GM23338 (cell line): ENCODE results near the gene INPP4B. TPM values are rescaled to one million over a fixed set of nuclear protein-coding genes. Genes with fewer than 3 reads are reported as not detected.

Source experiments
- ATAC-seq: fragments of 200-7000 bp; cut with Tn5 transposase; 3 replicates; pipeline ENCODE4 v1.9.1; 2020
- DNase-seq: peaks from one replicate; pipeline ENCODE4 v3.0.0-alpha.2; 2015; ENCODE audit warnings: low spot score
- H2AFZ ChIP-seq: fragments of 200-600 bp; sonication (generic); 2 replicates; pipeline ENCODE4 v1.8.0; 2016; ENCODE audit warnings: antibody characterized with exemption, mild to moderate bottlenecking, moderate library complexity
- H3F3A ChIP-seq: fragments of 200-600 bp; sonication (generic); replicated peaks from 2 replicates; pipeline ENCODE4 v1.8.0; 2017; ENCODE audit warnings: antibody characterized with exemption, mixed run types, low read depth
- H3K27ac ChIP-seq: fragments of 200-600 bp; sonication (generic); 2 replicates; pipeline ENCODE4 v1.6.1; 2016; ENCODE audit warnings: low read depth
- H3K27me3 ChIP-seq: fragments of 200-600 bp; sonication (generic); 2 replicates; pipeline ENCODE4 v1.8.0; 2016; ENCODE audit warnings: mild to moderate bottlenecking, mixed run types, moderate library complexity; ENCODE audit not compliant: insufficient read depth
- H3K36me3 ChIP-seq: fragments of 200-600 bp; sonication (generic); 2 replicates; pipeline ENCODE4 v1.8.0; 2016; ENCODE audit warnings: mild to moderate bottlenecking; ENCODE audit not compliant: insufficient read depth
- H3K4me1 ChIP-seq: fragments of 200-600 bp; sonication (generic); 2 replicates; pipeline ENCODE4 v1.8.0; 2016; ENCODE audit warnings: mild to moderate bottlenecking, moderate library complexity; ENCODE audit not compliant: insufficient read depth
- H3K4me2 ChIP-seq: fragments of 200-600 bp; sonication (generic); 2 replicates; pipeline ENCODE4 v1.7.1; 2017; ENCODE audit warnings: mixed run types
- H3K4me3 ChIP-seq: fragments of 200-600 bp; sonication (generic); 2 replicates; pipeline ENCODE4 v1.6.1; 2016; ENCODE audit warnings: mixed run types
- H3K79me2 ChIP-seq: fragments of 200-600 bp; sonication (generic); replicated peaks from 2 replicates; pipeline ENCODE4 v1.8.0; 2017; ENCODE audit warnings: mild to moderate bottlenecking; ENCODE audit not compliant: insufficient read depth
- H3K9me2 ChIP-seq: fragments of 200-600 bp; sonication (generic); 2 replicates; pipeline ENCODE4 v1.8.0; 2017; ENCODE audit not compliant: insufficient read depth
- H4K20me1 ChIP-seq: fragments of 200-600 bp; sonication (generic); replicated peaks from 2 replicates; pipeline ENCODE4 v1.8.0; 2017; ENCODE audit warnings: mild to moderate bottlenecking; ENCODE audit not compliant: insufficient read depth
- H3K27ac Mint-ChIP-seq: 2 replicates; pipeline ENCODE4 v1.8.0; 2020; ENCODE audit warnings: inconsistent platforms, mild to moderate bottlenecking, moderate library complexity, mixed read lengths
- H3K27me3 Mint-ChIP-seq: 3 replicates; pipeline ENCODE4 v1.8.0; 2022; ENCODE audit warnings: low read depth, mild to moderate bottlenecking, moderate library complexity, mixed read lengths, inconsistent platforms; ENCODE audit not compliant: insufficient read depth, poor library complexity
- H3K36me3 Mint-ChIP-seq: 3 replicates; pipeline ENCODE4 v1.8.0; 2021; ENCODE audit warnings: low read depth, mild to moderate bottlenecking, inconsistent platforms, moderate library complexity, mixed read lengths
- H3K4me1 Mint-ChIP-seq: 3 replicates; pipeline ENCODE4 v1.8.0; 2020; ENCODE audit warnings: mild to moderate bottlenecking, inconsistent platforms, mixed read lengths
- H3K4me3 Mint-ChIP-seq: 3 replicates; pipeline ENCODE4 v1.8.0; 2021; ENCODE audit warnings: moderate library complexity, mild to moderate bottlenecking, inconsistent platforms, mixed read lengths
- H3K9me3 Mint-ChIP-seq: 3 replicates; pipeline ENCODE4 v1.8.0; 2020; ENCODE audit warnings: moderate library complexity, mild to moderate bottlenecking, inconsistent platforms, mixed read lengths
- CREB1 ChIP-seq: fragments of 250-450 bp; sonication (Bioruptor Pico); IDR thresholded peaks from 2 replicates; pipeline ENCODE4 v1.5.0; 2020; ENCODE audit warnings: low read depth, mild to moderate bottlenecking, moderate library complexity
- EZH2 ChIP-seq: fragments of 200-600 bp; sonication (generic); IDR thresholded peaks from one replicate; pipeline ENCODE4 v1.8.0; 2017; ENCODE audit warnings: antibody characterized with exemption, mild to moderate bottlenecking, low read depth; ENCODE audit not compliant: unreplicated experiment
- EZH2phosphoT487 ChIP-seq: fragments of 200-600 bp; sonication (generic); IDR thresholded peaks from one replicate; pipeline ENCODE4 v1.8.1; 2018; ENCODE audit warnings: antibody characterized with exemption; ENCODE audit not compliant: unreplicated experiment
- JUNB ChIP-seq: IDR thresholded peaks from one replicate; pipeline ENCODE4 v1.6.1; 2016; ENCODE audit warnings: antibody characterized with exemption; ENCODE audit not compliant: unreplicated experiment
- NANOG ChIP-seq: IDR thresholded peaks from 2 replicates; pipeline ENCODE4 v1.6.1; 2016; ENCODE audit warnings: antibody characterized with exemption, borderline replicate concordance
- POLR2AphosphoS5 ChIP-seq: IDR thresholded peaks from 2 replicates; pipeline ENCODE4 v1.6.1; 2016; ENCODE audit warnings: antibody characterized with exemption, low read depth
- STAT1 ChIP-seq: IDR thresholded peaks from one replicate; pipeline ENCODE4 v1.6.1; 2016; ENCODE audit warnings: antibody characterized with exemption; ENCODE audit not compliant: unreplicated experiment
- ZNF114 ChIP-seq: fragments of 250-450 bp; sonication (Bioruptor Pico); IDR thresholded peaks from 2 replicates; pipeline ENCODE4 v1.5.0; 2020; ENCODE audit warnings: mild to moderate bottlenecking, moderate library complexity
- ZNF331 ChIP-seq: fragments of 250-450 bp; sonication (Bioruptor Pico); IDR thresholded peaks from 2 replicates; pipeline ENCODE4 v1.5.0; 2020; ENCODE audit warnings: low read depth, mild to moderate bottlenecking, moderate library complexity
- polyA plus RNA-seq: library from polyadenylated mRNA; unstranded; fragments of >200 nt; fragmentation: Nextera tagmentation; extraction: Ambion mirVana; gene quantifications from 2 replicates; pipeline ENCODE4 v1.2.1, GENCODE V29; 2016
- total RNA-seq: library from RNA; depleted of rRNA; stranded (reverse); fragments of >200 nt; shearing (Covaris generic); gene quantifications from 2 replicates; pipeline ENCODE4 v1.2.3, GENCODE V29; 2014
- TF ChIP-seq, protein P1 (sequence below): IDR thresholded peaks from one replicate; pipeline ENCODE4 v1.6.1; 2018; ENCODE audit warnings: antibody characterized with exemption; ENCODE audit not compliant: unreplicated experiment
- TF ChIP-seq, protein P2 (sequence below), 2 experiments: fragments of 200-600 bp in 1 of 2; sonication (generic) in 1 of 2; conservative IDR thresholded peaks; 2 replicates each; pipeline versions ENCODE4 v1.5.1 to v1.6.1; 2016 to 2017; ENCODE audit warnings: antibody characterized with exemption in 2 of 2, low read depth in 2 of 2, mild to moderate bottlenecking in 2 of 2, moderate library complexity in 1 of 2
- TF ChIP-seq, protein P3 (sequence below): IDR thresholded peaks from 2 replicates; pipeline ENCODE4 v1.6.1; 2016; ENCODE audit warnings: antibody characterized with exemption
- TF ChIP-seq, protein P4 (sequence below): fragments of 250-450 bp; sonication (Bioruptor Pico); IDR thresholded peaks from 2 replicates; pipeline ENCODE4 v1.5.0; 2020; ENCODE audit warnings: mild to moderate bottlenecking, moderate library complexity

Gene INPP4B
- total and polyA plus RNA-seq, 2 experiments from 2014 or later: 0.11 to 0.14 TPM

DNA sequence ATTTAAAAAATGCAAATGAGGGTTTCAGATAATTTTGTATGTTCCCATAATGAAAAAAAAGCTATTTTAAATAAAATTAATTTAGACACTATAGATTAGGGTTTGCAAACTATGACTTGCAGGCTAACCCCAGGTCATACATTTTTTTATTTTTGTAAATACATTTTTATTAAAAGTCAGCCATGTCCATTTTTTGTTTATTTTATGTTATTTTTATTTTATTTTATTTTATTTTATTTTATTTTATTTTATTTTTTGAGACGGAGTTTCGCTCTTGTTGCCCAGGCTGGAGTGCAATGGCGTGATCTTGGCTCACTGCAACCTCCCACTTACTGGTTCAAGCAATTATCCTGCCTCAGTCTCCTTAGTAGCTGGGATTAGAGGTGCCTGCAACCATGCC lies 749.1 kb downstream of the INPP4B start:
- Histone ChIP-seq H4K20me1 (no peaks in the 10 kb centered on the region), H3K36me3 (no peaks in the 10 kb centered on the region), H3K4me1 (no peaks in the 10 kb centered on the region), H3K4me3 (no peak overlapping the region), H3F3A (no peaks in the 10 kb centered on the region), H3K79me2 (no peaks in the 10 kb centered on the region), H3K4me2 (no peak overlapping the region), H3K27me3 (no peaks in the 10 kb centered on the region), H2AFZ (no peak overlapping the region), H3K27ac (no peak overlapping the region), H3K9me2 (no peaks in the 10 kb centered on the region)
- Mint-ChIP-seq H3K4me1 (no peaks in the 10 kb centered on the region), H3K27ac (no peak overlapping the region), H3K9me3 (no peaks in the 10 kb centered on the region), H3K27me3 (no peaks in the 10 kb centered on the region), H3K36me3 (no peaks in the 10 kb centered on the region), H3K4me3 (no peak overlapping the region)
- ATAC-seq (no peak), DNase-seq (no peak)
- TF ChIP-seq, protein P1, sequence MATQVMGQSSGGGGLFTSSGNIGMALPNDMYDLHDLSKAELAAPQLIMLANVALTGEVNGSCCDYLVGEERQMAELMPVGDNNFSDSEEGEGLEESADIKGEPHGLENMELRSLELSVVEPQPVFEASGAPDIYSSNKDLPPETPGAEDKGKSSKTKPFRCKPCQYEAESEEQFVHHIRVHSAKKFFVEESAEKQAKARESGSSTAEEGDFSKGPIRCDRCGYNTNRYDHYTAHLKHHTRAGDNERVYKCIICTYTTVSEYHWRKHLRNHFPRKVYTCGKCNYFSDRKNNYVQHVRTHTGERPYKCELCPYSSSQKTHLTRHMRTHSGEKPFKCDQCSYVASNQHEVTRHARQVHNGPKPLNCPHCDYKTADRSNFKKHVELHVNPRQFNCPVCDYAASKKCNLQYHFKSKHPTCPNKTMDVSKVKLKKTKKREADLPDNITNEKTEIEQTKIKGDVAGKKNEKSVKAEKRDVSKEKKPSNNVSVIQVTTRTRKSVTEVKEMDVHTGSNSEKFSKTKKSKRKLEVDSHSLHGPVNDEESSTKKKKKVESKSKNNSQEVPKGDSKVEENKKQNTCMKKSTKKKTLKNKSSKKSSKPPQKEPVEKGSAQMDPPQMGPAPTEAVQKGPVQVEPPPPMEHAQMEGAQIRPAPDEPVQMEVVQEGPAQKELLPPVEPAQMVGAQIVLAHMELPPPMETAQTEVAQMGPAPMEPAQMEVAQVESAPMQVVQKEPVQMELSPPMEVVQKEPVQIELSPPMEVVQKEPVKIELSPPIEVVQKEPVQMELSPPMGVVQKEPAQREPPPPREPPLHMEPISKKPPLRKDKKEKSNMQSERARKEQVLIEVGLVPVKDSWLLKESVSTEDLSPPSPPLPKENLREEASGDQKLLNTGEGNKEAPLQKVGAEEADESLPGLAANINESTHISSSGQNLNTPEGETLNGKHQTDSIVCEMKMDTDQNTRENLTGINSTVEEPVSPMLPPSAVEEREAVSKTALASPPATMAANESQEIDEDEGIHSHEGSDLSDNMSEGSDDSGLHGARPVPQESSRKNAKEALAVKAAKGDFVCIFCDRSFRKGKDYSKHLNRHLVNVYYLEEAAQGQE: no peak
- TF ChIP-seq STAT1: no peak
- TF ChIP-seq, protein P2, sequence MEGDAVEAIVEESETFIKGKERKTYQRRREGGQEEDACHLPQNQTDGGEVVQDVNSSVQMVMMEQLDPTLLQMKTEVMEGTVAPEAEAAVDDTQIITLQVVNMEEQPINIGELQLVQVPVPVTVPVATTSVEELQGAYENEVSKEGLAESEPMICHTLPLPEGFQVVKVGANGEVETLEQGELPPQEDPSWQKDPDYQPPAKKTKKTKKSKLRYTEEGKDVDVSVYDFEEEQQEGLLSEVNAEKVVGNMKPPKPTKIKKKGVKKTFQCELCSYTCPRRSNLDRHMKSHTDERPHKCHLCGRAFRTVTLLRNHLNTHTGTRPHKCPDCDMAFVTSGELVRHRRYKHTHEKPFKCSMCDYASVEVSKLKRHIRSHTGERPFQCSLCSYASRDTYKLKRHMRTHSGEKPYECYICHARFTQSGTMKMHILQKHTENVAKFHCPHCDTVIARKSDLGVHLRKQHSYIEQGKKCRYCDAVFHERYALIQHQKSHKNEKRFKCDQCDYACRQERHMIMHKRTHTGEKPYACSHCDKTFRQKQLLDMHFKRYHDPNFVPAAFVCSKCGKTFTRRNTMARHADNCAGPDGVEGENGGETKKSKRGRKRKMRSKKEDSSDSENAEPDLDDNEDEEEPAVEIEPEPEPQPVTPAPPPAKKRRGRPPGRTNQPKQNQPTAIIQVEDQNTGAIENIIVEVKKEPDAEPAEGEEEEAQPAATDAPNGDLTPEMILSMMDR (conservative IDR thresholded peaks at IDR 0.05; ENCODE audit: low read depth in 2 of 2): no peak
- TF ChIP-seq, protein P3, sequence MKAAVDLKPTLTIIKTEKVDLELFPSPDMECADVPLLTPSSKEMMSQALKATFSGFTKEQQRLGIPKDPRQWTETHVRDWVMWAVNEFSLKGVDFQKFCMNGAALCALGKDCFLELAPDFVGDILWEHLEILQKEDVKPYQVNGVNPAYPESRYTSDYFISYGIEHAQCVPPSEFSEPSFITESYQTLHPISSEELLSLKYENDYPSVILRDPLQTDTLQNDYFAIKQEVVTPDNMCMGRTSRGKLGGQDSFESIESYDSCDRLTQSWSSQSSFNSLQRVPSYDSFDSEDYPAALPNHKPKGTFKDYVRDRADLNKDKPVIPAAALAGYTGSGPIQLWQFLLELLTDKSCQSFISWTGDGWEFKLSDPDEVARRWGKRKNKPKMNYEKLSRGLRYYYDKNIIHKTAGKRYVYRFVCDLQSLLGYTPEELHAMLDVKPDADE: no peak
- no peak for TF ChIP-seq ZNF331 (CRISPR knock-in tag)
- TF ChIP-seq EZH2phosphoT487: no peak
- TF ChIP-seq CREB1: no peak
- TF ChIP-seq NANOG: no peak
- TF ChIP-seq POLR2AphosphoS5: no peak
- TF ChIP-seq EZH2: no peak
- TF ChIP-seq, protein P4, sequence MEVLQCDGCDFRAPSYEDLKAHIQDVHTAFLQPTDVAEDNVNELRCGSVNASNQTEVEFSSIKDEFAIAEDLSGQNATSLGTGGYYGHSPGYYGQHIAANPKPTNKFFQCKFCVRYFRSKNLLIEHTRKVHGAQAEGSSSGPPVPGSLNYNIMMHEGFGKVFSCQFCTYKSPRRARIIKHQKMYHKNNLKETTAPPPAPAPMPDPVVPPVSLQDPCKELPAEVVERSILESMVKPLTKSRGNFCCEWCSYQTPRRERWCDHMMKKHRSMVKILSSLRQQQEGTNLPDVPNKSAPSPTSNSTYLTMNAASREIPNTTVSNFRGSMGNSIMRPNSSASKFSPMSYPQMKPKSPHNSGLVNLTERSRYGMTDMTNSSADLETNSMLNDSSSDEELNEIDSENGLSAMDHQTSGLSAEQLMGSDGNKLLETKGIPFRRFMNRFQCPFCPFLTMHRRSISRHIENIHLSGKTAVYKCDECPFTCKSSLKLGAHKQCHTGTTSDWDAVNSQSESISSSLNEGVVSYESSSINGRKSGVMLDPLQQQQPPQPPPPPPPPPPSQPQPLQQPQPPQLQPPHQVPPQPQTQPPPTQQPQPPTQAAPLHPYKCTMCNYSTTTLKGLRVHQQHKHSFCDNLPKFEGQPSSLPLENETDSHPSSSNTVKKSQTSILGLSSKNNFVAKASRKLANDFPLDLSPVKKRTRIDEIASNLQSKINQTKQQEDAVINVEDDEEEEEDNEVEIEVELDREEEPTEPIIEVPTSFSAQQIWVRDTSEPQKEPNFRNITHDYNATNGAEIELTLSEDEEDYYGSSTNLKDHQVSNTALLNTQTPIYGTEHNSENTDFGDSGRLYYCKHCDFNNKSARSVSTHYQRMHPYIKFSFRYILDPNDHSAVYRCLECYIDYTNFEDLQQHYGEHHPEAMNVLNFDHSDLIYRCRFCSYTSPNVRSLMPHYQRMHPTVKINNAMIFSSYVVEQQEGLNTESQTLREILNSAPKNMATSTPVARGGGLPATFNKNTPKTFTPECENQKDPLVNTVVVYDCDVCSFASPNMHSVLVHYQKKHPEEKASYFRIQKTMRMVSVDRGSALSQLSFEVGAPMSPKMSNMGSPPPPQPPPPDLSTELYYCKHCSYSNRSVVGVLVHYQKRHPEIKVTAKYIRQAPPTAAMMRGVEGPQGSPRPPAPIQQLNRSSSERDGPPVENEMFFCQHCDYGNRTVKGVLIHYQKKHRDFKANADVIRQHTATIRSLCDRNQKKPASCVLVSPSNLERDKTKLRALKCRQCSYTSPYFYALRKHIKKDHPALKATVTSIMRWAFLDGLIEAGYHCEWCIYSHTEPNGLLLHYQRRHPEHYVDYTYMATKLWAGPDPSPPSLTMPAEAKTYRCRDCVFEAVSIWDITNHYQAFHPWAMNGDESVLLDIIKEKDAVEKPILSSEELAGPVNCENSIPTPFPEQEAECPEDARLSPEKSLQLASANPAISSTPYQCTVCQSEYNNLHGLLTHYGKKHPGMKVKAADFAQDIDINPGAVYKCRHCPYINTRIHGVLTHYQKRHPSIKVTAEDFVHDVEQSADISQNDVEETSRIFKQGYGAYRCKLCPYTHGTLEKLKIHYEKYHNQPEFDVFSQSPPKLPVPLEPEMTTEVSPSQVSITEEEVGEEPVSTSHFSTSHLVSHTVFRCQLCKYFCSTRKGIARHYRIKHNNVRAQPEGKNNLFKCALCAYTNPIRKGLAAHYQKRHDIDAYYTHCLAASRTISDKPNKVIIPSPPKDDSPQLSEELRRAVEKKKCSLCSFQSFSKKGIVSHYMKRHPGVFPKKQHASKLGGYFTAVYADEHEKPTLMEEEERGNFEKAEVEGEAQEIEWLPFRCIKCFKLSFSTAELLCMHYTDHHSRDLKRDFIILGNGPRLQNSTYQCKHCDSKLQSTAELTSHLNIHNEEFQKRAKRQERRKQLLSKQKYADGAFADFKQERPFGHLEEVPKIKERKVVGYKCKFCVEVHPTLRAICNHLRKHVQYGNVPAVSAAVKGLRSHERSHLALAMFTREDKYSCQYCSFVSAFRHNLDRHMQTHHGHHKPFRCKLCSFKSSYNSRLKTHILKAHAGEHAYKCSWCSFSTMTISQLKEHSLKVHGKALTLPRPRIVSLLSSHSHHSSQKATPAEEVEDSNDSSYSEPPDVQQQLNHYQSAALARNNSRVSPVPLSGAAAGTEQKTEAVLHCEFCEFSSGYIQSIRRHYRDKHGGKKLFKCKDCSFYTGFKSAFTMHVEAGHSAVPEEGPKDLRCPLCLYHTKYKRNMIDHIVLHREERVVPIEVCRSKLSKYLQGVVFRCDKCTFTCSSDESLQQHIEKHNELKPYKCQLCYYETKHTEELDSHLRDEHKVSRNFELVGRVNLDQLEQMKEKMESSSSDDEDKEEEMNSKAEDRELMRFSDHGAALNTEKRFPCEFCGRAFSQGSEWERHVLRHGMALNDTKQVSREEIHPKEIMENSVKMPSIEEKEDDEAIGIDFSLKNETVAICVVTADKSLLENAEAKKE (CRISPR knock-in tag): no peak
- no peak for TF ChIP-seq ZNF114 (CRISPR knock-in tag)
- TF ChIP-seq JUNB: no peak
